ENCODE data around the gene EHD2.

The EHD2 gene

DNA sequence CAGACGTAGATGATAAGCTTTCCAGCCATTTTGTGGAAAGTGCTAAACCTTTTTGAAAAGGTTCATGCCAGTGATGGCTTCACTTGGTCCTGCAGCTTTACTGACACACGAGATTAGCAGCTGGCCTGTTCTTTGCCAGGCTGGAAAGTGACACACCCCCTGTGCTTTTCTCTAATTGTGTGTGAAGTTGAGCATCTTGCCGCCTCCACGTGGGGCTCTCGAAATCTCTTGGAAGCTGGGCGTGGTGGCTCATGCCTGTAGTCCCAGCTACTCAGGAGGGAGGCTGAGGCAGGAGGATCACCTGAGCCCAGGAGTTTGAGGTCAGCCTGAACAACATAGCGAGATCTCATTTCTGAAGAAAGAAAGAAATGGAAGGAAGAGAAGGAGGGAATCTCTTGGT is 25.3 kb upstream of the EHD2 start:
- ChIA-PET CTCF (interaction anchor here (1.0 kb wide), 1 partner anchor 88 kb away, joined by 3 read pairs; no protein-coding TSS in a partner anchor), POLR2A (ENCODE audit: low non-redundant PET) (no interaction called here)
- H3K27ac ChIP-seq: 0 out of 2 replicates have a peak overlapping the region, but pooled peaks have one; percentile 24
- DNase-seq (ENCODE audit: low spot score): no peak
- TF ChIP-seq, protein P1, sequence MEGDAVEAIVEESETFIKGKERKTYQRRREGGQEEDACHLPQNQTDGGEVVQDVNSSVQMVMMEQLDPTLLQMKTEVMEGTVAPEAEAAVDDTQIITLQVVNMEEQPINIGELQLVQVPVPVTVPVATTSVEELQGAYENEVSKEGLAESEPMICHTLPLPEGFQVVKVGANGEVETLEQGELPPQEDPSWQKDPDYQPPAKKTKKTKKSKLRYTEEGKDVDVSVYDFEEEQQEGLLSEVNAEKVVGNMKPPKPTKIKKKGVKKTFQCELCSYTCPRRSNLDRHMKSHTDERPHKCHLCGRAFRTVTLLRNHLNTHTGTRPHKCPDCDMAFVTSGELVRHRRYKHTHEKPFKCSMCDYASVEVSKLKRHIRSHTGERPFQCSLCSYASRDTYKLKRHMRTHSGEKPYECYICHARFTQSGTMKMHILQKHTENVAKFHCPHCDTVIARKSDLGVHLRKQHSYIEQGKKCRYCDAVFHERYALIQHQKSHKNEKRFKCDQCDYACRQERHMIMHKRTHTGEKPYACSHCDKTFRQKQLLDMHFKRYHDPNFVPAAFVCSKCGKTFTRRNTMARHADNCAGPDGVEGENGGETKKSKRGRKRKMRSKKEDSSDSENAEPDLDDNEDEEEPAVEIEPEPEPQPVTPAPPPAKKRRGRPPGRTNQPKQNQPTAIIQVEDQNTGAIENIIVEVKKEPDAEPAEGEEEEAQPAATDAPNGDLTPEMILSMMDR (conservative IDR thresholded peaks at IDR 0.05; ENCODE audit: low read depth): no peak

DNA sequence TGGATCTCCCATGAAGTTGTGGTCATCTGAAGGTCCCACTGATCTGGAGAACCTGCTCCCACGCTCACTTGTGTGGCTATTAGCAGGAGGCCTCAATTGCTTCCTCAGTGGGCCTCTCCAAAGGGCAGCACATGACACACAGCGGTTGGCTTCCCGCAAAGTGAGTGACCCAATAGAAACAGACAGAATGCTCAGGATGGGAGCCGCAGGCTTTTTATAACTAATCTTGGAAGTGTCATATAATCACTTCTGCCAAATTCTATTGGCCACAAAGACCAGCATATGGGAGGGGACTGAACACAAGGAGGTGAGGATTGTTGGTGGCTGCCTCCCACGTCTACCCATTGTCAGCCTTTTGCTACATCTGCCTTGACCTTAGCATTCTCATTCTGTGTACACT is 22.1 kb upstream of the EHD2 start:
- ChIA-PET CTCF (interaction anchor here (0.5 kb wide), 1 partner anchor 17 kb away, joined by 3 read pairs; no protein-coding TSS in a partner anchor), POLR2A (ENCODE audit: low non-redundant PET) (no interaction called here)
- no peak for DNase-seq (ENCODE audit: low spot score)
- TF ChIP-seq, protein P1 (conservative IDR thresholded peaks at IDR 0.05; ENCODE audit: low read depth): no peak
- no peak overlapping the region for H3K27ac ChIP-seq

GRCh38 chr19:47691782-47692181 is 21.4 kb upstream of the EHD2 start:
- POLR2A ChIA-PET (ENCODE audit: low non-redundant PET): no interaction called here
- CTCF ChIA-PET: no interaction called here
- no peak overlapping the region for H3K27ac ChIP-seq

GRCh38 chr19:47693489-47693888 is 19.7 kb upstream of the EHD2 start:
- H3K27ac ChIP-seq: 0 out of 2 replicates have a peak overlapping the region, but pooled peaks have one; percentile 2
- no peak for DNase-seq (ENCODE audit: low spot score)
- ChIA-PET CTCF (interaction anchor here (1.1 kb wide), 1 partner anchor 259 kb away, joined by 3 read pairs; no protein-coding TSS in a partner anchor), POLR2A (ENCODE audit: low non-redundant PET) (no interaction called here)
- TF ChIP-seq, protein P1 (conservative IDR thresholded peaks at IDR 0.05; ENCODE audit: low read depth): no peak

More at GRCh38 chr19:47691782-47692181, 21.4 kb upstream of the EHD2 start:
- DNase-seq (ENCODE audit: low spot score): no peak
- TF ChIP-seq, protein P1 (conservative IDR thresholded peaks at IDR 0.05; ENCODE audit: low read depth): no peak

GRCh38 chr19:47693903-47694302 is 19.3 kb upstream of the EHD2 start:
- CTCF ChIA-PET: no interaction called here
- H3K27ac ChIP-seq: no peak overlapping the region
- TF ChIP-seq, protein P1 (conservative IDR thresholded peaks at IDR 0.05; ENCODE audit: low read depth): no peak
- no peak for DNase-seq (ENCODE audit: low spot score)
- POLR2A ChIA-PET (ENCODE audit: low non-redundant PET): no interaction called here

GRCh38 chr19:47694466-47695273 is 18.6 kb upstream of the EHD2 start:
- H3K27ac ChIP-seq: peak overlapping the region; percentile 64; the same call in 1 of the 2 replicates
- TF ChIP-seq, protein P1 (conservative IDR thresholded peaks at IDR 0.05; ENCODE audit: low read depth): no peak
- ChIA-PET POLR2A (ENCODE audit: low non-redundant PET) (no interaction called here), CTCF (no interaction called here)
- no peak for DNase-seq (ENCODE audit: low spot score)
